Panc1 (cell line): Measurements from ENCODE around the gene SRMS.

Source experiments
- CTCF ChIP-seq: fragments of 450-650 bp; IDR thresholded peaks from 2 replicates; pipeline ENCODE4 v1.5.1; 2017; ENCODE audit warnings: mild to moderate bottlenecking
- POLR2AphosphoS5 ChIP-seq: IDR thresholded peaks from 2 replicates; pipeline ENCODE4 v1.6.1; 2012; ENCODE audit warnings: mild to moderate bottlenecking, low read depth, low read length, moderate library complexity
- REST ChIP-seq, 2 experiments: IDR thresholded peaks; 2 replicates each; pipeline ENCODE4 v1.6.1; 2011 to 2012; ENCODE audit warnings: low read depth in 2 of 2, control low read depth in 1 of 2, low read length in 1 of 2, mild to moderate bottlenecking in 1 of 2, moderate library complexity in 1 of 2; ENCODE audit not compliant: insufficient read depth in 1 of 2
- SIN3A ChIP-seq: IDR thresholded peaks from 2 replicates; pipeline ENCODE4 v1.6.1; 2012; ENCODE audit warnings: low read depth, mild to moderate bottlenecking, low read length, moderate library complexity, borderline replicate concordance; ENCODE audit not compliant: insufficient read depth
- TCF7L2 ChIP-seq: IDR thresholded peaks from 2 replicates; pipeline ENCODE4 v1.6.1; 2011; ENCODE audit warnings: mild to moderate bottlenecking, low read depth, low read length, inconsistent platforms

GRCh38 chr20:63576311-63576710 lies 28.8 kb upstream of the SRMS start:
- TF ChIP-seq CTCF (no peak), POLR2AphosphoS5 (no peak), REST (IDR thresholded peaks at IDR 0.05; ENCODE audit: insufficient read depth in 1 of 2, low read depth in 2 of 2, low read length in 1 of 2) (no peak), SIN3A (no peak), TCF7L2 (no peak)
